Activated B cell treated with CpG ODN at 0.5 μM for 24 hours (primary cell): ENCODE results near the gene LGALS9. TPM values are rescaled to one million over a fixed set of nuclear protein-coding genes. Genes with fewer than 3 reads are reported as not detected.
"Not testable (repeated sequence)": the region's sequence is repeated elsewhere in the genome, so short reads cannot be mapped to it uniquely, and the experiment has no call there.

Experiments
- ATAC-seq: fragments of 200-7000 bp; cut with Tn5 transposase; one replicate; pipeline ENCODE4 v1.10.0; 2021; ENCODE audit warnings: low read depth, mild to moderate bottlenecking, moderate library complexity
- CTCF ChIA-PET: fragments of 350-600 bp; sonication (Branson Sonifier 250); formaldehyde crosslinking; loops from one replicate; lab custom pipeline; 2021; ENCODE audit warnings: antibody characterized with exemption; lab: Charles Lee
- POLR2A ChIA-PET: fragments of 350-600 bp; sonication (Branson Sonifier 250); formaldehyde crosslinking; loops from one replicate; lab custom pipeline; 2021; ENCODE audit warnings: antibody characterized with exemption; lab: Charles Lee
- DNase-seq: peaks from one replicate; pipeline ENCODE4 v3.0.0; 2022
- H3K27ac Mint-ChIP-seq: one replicate; pipeline ENCODE4 v1.8.0; 2020; ENCODE audit warnings: mixed read lengths
- H3K27me3 Mint-ChIP-seq: one replicate; pipeline ENCODE4 v1.8.0; 2021; ENCODE audit warnings: mixed read lengths
- H3K36me3 Mint-ChIP-seq: one replicate; pipeline ENCODE4 v1.8.0; 2021; ENCODE audit warnings: low read depth, mixed read lengths
- H3K4me1 Mint-ChIP-seq: one replicate; pipeline ENCODE4 v1.8.0; 2021; ENCODE audit warnings: mixed read lengths
- H3K4me3 Mint-ChIP-seq: one replicate; pipeline ENCODE4 v1.8.0; 2020; ENCODE audit warnings: mild to moderate bottlenecking, mixed read lengths
- H3K9me3 Mint-ChIP-seq: one replicate; pipeline ENCODE4 v1.8.0; 2020; ENCODE audit warnings: mixed read lengths
- CTCF ChIP-seq: fragments of 200-600 bp; IDR thresholded peaks from one replicate; pipeline ENCODE4 v1.8.0; 2022; ENCODE audit warnings: antibody characterized with exemption, mild to moderate bottlenecking
- intact Hi-C: fragments of 100-400 bp; cut with micrococcal nuclease; formaldehyde crosslinking; loops from one replicate; pipeline ENCODE4 v1.15.1; 2024
- total RNA-seq: library from RNA; stranded (reverse); gene quantifications from 2 replicates; pipeline ENCODE4 v1.2.3, GENCODE V29; 2022

LGALS9 gene
- total RNA-seq, 1 donor from 2014 or later: 79.9 TPM

DNA sequence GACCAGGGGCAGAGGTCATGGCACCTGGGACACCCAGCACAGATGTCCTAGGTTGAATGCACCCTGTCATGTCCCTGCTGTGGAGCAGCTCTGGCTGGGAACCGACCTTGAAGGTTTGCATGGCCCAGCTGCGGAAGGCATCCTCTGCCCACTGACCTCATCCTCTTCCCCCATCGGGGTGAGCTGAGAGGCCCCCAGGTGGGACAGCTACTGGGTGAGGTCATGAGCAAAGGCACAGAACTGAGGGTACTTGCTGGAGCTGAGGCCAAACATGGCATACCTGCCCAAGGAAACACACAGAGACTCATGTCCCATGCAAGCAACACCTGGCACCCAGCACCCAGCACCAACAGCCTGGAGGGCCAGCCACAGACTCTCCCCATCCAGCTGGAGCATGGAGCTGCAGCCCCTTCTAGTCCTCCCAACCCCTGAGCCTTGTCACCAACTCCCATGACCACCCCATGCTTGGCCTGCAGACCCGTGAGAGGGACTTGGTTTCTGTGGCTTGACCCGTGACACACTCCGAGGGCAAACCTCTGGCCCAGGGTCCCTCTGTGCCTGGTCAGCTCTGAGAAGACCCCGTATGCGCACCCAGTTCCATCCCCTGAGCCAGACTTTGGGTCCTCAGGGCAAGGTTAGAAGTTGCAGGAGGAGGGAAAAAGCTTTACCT lies 33.1 kb downstream of the LGALS9 start:
- Mint-ChIP-seq H3K36me3 (no peaks in the 10 kb centered on the region), H3K4me1 (no peaks in the 10 kb centered on the region), H3K4me3 (no peak overlapping the region), H3K27me3 (no peaks in the 10 kb centered on the region), H3K27ac (no peak overlapping the region), H3K9me3 (no peaks in the 10 kb centered on the region)
- CTCF ChIA-PET: interaction anchor here (2.1 kb wide), 1 partner anchor 9 kb away, joined by 8 read pairs; no protein-coding TSS in a partner anchor
- ATAC-seq (no peak), DNase-seq (no peak)
- TF ChIP-seq CTCF: no peak
- POLR2A ChIA-PET: no interaction called here
- intact Hi-C loops: no loop called here

DNA sequence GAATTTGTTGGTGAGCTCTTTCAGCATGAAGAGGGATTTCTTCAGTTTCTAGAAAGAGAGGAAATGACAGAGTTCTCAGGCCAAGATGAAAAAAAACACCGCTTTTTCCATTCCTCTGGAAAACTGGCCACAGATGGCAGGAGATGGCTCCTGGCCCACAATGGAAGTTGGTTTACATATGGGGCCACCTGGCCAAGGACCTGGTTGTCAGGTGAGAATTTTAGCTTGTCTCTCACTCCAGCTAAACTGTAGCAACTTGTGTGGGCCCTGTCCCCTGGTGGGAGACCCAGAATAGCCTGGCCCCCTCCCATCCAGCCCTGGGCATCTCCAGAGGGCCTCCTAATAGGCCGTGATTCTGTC lies 33.6 kb downstream of the LGALS9 start:
- no peak for ATAC-seq
- Mint-ChIP-seq H3K27ac (no peak overlapping the region), H3K27me3 (no peaks in the 10 kb centered on the region), H3K4me3 (no peak overlapping the region), H3K4me1 (no peaks in the 10 kb centered on the region), H3K9me3 (no peaks in the 10 kb centered on the region), H3K36me3 (no peaks in the 10 kb centered on the region)
- DNase-seq: no peak
- no peak for TF ChIP-seq CTCF
- ChIA-PET POLR2A (no interaction called here), CTCF (interaction anchor here (2.1 kb wide), 1 partner anchor 10 kb away, joined by 8 read pairs; no protein-coding TSS in a partner anchor)
- intact Hi-C loops: no loop called here

DNA sequence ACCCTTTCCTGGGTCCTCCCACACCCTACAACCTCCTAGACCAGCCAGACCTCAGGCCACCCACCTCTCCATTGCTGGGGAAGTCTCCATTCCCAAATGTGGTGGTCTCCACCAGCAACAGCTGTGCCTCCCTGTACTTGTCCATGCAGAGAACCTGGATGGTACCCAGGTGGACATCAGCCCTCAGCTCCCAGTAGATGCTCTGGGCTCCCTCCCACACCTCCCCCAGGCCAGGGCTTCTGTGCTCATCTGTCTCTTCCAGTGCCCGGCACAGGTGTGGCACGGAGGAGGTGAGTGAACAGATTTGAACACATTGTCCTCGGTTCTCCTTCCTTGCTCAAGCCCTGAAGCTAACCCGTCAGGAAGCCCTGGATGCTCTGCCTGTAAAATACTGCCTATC lies 34.6 kb downstream of the LGALS9 start:
- ATAC-seq: no peak
- DNase-seq: no peak
- H3K4me3 Mint-ChIP-seq: no peak overlapping the region
- H3K27ac Mint-ChIP-seq: no peak overlapping the region
- intact Hi-C loops: no loop called here
- no peaks in the 10 kb centered on the region for H3K9me3 Mint-ChIP-seq
- no peaks in the 10 kb centered on the region for H3K36me3 Mint-ChIP-seq
- H3K27me3 Mint-ChIP-seq: no peaks in the 10 kb centered on the region
- POLR2A ChIA-PET: no interaction called here
- no peak for TF ChIP-seq CTCF
- H3K4me1 Mint-ChIP-seq: no peaks in the 10 kb centered on the region
- CTCF ChIA-PET: no interaction called here

- DNase-seq, H3K4me3 Mint-ChIP-seq, H3K36me3 Mint-ChIP-seq, ATAC-seq, H3K4me1 Mint-ChIP-seq, POLR2A ChIA-PET, H3K9me3 Mint-ChIP-seq, H3K27me3 Mint-ChIP-seq, H3K27ac Mint-ChIP-seq, intact Hi-C loops: not testable (repeated sequence)
- CTCF ChIA-PET: interaction anchor here (1.0 kb wide), 1 partner anchor 408 kb away, joined by 3 read pairs; no protein-coding TSS in a partner anchor
These were observed 35.3 kb downstream of the LGALS9 start for GRCh38 chr17:27666270-27666669.

DNA sequence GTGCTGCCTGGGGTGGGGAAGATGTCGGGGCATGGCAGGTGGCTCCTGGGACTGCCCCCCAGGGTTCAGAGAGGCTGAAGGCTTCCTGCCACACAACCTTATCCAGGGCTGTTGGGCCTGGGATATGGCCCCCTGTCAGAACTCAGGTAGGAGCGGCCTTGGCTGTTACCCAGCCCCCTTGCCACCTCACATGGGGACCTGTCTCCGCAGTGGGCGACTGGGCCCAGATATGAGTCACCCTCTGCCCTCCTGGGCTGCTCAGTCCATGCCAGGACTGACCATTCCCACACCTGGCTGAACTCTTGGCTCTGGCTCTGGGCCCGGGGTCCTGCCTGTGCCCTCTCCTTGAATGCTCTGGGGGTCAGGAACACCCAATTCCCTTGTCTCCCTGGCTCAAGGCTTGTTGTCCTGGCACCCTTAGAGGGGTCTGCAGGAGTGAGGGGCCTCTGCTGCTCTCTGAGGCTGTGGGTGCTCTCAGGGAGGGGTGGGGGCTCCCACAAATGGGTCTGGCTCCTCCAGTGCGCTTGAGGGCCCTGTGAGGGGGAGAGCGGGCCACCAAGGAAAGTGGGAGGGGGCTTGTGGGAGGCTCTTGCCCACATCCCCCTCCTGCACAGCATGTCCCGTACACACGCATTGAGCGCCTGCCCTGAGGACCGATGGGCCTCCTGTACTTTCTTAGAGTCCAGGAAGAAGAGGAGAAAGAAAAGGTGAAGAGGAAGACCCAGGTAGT lies 36.0 kb downstream of the LGALS9 start:
- intact Hi-C loops: no loop called here
- TF ChIP-seq CTCF: no peak
- Mint-ChIP-seq H3K4me1 (no peaks in the 10 kb centered on the region), H3K27ac (no peak overlapping the region), H3K36me3 (no peaks in the 10 kb centered on the region), H3K9me3 (no peaks in the 10 kb centered on the region), H3K27me3 (no peaks in the 10 kb centered on the region), H3K4me3 (no peak overlapping the region)
- CTCF ChIA-PET: interaction anchor here (1.0 kb wide), 1 partner anchor 409 kb away, joined by 3 read pairs; no protein-coding TSS in a partner anchor
- no peak for DNase-seq
- no peak for ATAC-seq
- POLR2A ChIA-PET: no interaction called here
